HG03064 (cell line): ENCODE data around the gene ZDHHC12.

Source experiments
- ATAC-seq: cut with Tn5 transposase; IDR thresholded peaks from one replicate; pipeline ENCODE4 v1.9.1; 2021; ENCODE audit warnings: low read depth; ENCODE audit not compliant: unreplicated experiment

The ZDHHC12 gene

DNA sequence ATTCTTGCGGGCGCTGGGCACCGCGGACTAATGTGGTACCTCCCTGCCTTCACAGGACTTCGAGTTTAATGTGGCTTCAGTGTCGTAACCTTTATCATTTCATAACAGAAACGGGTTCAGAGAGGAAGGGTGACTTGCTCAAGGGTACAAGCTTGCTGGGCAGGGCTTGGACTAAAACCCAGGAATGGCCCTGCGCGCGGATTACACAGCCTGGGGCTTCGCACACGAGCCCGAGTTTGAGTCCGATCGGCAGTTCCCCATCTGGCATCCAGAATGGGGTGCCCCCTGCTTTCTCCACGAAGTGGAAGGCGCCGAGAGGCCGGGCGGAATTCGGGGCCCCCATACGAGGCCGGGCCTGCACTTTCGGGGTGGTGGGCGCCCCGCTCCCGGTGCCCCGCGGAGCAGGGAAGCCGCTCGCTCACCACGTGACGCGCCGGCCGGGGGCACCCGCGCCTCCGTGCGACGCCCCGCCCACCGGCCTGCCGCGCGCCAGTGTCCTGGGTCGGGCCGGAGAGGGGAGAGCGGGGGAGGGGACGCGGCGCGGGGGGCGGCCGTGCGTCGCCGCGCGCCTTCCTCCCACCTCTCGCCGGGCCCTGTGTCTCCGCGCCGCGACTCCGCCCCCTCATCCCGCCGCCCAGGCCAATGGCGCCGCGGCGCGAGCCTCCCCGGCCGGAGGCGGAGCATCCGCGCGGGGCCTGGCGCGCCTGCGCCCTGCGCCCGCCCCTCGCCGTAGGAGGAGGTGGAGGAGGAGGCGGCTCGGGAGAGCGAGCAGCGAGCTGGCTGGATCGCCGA is 35.2 kb downstream of the ZDHHC12 start, which contains the start of gene SET:
Gene SET (plus strand): TSS at position 722 of the 792 bp plus-strand sequence. CDS start 361 bp downstream, outside the sequence.
- peak; percentile 51 for ATAC-seq

DNA sequence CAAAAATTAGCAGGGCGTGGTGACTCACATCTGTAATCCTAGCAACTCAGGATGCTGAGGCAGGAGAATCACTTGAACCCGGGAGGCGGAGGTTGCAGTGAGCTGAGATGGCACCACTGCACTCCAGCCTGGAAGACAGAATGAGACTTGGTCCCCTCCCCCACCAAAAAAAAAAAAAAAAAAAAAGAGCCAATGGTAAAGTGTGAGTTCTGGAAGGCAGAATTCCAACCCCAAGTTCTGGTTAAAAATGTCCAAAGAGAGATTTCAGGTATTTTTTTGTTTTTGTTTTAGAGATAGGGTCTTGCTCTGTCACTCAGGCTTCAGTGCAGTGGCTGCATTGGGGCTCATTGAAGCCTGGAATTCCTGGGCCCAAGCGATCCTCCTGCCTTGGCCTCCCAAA is 36.5 kb downstream of the ZDHHC12 start:
- no peak for ATAC-seq

DNA sequence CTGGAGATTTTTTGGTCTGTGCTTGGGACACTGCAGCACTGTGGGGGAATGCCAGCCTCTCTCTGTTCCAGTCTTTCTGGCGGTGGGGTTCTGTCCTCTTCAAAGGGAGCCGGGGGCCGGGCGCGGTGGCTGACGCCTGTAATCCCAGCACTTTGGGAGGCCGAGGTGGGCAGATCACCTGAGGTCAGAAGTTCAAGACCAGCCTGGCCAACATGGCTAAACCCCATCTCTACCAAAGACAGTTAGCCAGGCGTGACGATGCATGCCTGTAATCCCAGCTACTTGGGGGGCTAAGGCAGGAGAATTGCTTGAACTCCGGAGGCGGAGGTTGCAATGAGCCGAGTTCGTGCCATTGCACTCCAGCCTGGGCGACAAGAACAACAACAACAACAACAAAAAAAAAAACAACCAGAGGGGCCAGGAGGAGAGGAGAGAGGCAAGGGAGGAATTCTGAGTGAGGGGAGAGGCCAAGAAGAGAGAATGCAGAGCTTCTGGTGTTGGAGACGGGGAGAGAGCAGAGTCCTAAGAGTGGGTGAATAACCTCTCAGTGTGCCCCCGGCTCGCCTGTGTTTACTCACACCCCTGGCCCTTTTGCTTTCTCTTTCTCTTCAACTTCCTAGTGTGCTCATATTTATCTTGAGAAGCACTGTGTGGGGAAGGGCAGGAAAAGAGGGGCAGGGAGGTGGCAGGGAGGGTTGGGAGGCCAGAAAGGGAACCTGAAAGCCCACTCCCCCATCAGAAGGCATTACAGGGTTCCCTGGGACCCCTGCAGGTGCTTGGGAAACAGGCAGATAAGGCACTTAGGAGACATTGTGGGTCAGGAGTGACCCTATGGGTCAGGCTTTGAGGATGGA is 38.1 kb downstream of the ZDHHC12 start:
- ATAC-seq, result no peak

DNA sequence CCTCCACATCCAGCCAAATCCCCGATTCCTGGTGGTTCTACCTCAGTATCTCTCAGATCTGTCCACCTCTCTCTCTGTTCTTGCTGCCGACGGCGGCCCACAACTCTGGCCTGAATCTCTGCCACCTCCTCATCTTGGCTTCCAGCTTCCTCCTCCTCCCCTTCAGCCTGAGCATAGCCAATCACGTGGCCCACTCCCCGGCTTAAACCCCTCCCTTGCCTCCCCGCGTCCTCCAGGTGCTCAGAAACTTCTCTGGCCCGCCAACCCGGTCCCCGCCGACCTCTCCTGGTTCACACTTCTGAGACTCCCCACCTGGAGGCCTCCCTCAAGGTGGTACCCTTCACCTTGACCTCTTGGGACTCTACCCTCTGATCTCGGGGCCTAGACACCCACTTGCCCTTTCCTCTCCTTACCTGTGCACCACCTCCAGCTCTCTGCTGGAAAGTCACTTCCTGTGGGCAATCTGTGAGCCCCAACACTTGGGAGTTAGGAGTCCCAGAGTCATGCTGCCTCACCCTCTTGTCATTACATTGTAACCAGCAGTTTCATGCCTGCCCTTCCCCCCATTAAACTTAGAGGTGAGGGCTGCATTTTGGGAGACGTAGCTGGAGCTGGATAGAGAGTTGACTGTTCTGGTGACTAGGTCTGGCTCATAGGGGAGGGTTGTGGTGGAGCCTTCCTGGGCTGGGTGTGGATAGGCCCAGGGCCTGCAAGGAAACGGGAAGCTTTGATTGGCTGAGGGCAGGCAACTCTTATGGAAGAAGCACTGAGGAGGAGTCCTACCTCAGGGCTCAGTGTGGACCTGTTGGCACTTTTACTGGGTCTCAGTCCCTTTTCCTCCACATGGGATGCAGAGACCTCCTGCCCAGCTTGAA is 39.4 kb downstream of the ZDHHC12 start:
- no peak for ATAC-seq

DNA sequence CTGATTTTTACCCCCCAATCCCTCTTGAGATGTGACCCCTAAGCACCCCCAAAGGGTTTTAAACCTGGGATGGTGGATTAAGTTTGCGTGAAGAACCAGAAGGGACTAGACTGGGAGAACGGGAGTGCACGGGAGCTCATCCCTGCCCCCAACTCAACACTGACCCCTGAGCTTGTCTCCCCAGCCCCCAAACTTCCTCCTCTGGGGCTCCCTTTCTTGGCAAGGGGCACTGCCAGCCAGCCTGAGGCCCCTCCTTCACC is 39.9 kb downstream of the ZDHHC12 start:
- ATAC-seq, result no peak

DNA sequence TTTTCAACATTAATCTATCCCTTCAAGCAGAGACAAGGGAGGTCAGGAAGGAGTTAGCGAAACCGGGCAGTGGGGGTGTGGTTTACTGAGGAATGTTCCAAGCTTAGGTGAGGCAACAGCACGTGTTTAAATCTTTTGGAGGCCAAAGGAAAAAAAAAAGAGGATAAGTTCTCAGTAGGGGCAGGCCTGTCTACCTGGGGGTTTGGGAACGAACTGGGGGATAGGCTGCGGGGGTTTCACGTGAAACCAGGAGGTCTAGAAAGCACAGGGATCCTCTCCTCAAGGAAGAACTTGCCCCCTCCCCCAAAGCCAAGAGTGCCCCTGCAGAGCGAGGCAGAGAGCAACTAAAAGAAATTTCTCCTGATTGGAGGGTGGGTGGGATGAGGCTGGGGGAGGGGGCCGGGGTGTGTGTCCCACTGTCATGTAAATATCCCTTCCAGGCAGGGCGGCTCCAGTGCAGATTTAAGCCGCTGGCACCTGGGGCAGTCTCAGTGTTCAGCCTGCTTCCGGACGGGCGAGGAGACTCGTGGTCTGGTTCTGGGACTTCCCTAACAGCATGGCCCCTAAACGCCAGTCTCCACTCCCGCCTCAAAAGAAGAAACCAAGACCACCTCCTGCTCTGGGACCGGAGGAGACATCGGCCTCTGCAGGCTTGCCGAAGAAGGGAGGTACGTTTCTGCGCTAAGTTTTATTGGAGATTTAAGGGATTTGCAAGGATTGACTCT is 40.4 kb downstream of the ZDHHC12 start:
- ATAC-seq, result no peak

DNA sequence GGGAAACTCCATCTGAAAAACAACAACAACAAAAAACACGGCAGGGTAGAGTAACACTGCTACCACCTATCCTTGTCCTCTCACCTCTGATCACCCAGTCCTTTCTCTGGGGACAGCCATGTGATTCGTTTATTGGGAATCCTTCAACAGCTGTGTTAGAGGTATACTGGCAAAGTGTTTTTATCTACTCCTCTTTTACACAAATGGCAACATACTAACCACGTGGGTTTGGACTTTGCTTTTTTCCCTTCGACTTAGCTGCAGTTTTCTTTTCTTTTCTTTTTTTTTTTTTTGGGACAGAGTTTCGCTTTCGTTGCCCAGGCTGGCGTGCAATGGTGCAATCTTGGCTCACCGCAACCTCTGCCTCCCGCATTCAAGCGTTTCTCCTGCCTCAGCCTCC is 46.1 kb downstream of the ZDHHC12 start:
- ATAC-seq, result no peak

DNA sequence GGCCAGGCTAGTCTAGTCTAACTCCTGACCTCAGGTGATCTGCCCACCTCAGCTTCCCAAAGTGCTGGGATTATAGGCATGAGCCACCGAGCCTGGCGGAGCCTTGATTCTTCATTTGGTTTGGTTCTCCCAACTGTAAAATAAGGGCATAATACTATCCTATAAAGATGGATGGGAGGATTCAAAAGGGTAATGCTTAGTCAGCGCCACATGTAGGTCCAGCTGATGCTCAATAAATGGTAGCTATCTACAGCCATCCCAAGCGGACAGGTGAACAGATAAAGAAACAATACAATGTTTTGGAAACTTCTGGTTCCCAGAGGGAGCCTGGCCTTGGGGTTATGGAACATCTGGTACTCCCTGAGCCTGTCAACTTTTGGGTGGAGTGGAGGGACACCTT is 48.5 kb downstream of the ZDHHC12 start:
- ATAC-seq, result no peak
